Mucosa of rectum (tissue), 2 donors: ENCODE results near the gene MAP2K6.

Source experiments
- H3K27ac ChIP-seq, 2 donors: one replicate each; pipeline ENCODE4 v1.7.0; 2013; ENCODE audit warnings: inconsistent platforms in 2 of 2, low read depth in 2 of 2, low read length in 2 of 2
- H3K27me3 ChIP-seq, 2 donors: one replicate each; pipeline ENCODE4 v1.7.0; 2013; ENCODE audit warnings: low read length in 2 of 2; ENCODE audit not compliant: control insufficient read depth in 2 of 2, insufficient read depth in 2 of 2
- H3K36me3 ChIP-seq, 2 donors: one replicate each; pipeline ENCODE4 v1.7.0; 2013; ENCODE audit warnings: low read length in 2 of 2; ENCODE audit not compliant: control insufficient read depth in 2 of 2, insufficient read depth in 2 of 2
- H3K4me1 ChIP-seq, 2 donors: one replicate each; pipeline ENCODE4 v1.7.0; 2013; ENCODE audit warnings: low read length in 2 of 2, mild to moderate bottlenecking in 1 of 2; ENCODE audit not compliant: control insufficient read depth in 2 of 2, insufficient read depth in 2 of 2
- H3K4me3 ChIP-seq, 2 donors: one replicate each; pipeline ENCODE4 v1.7.0; 2013; ENCODE audit warnings: low read length in 2 of 2
- H3K9ac ChIP-seq, 2 donors: one replicate each; pipeline ENCODE4 v1.7.0; 2013; ENCODE audit warnings: low read length in 2 of 2, low read depth in 1 of 2, mild to moderate bottlenecking in 1 of 2
- H3K9me3 ChIP-seq, 2 donors: one replicate each; pipeline ENCODE4 v1.7.0; 2013; ENCODE audit warnings: low read length in 2 of 2; ENCODE audit not compliant: control insufficient read depth in 2 of 2
- donor health status: healthy.
- donor health status: Normal muscosa, but diverticular disease.

Gene MAP2K6

GRCh38 chr17:69567130-69567529, 152.6 kb downstream of the MAP2K6 start:
- Histone ChIP-seq H3K4me1 (no peaks in the 10 kb centered on the region), H3K27me3 (no peaks in the 10 kb centered on the region), H3K27ac (no peak overlapping the region), H3K36me3 (no peaks in the 10 kb centered on the region), H3K9ac (no peak overlapping the region), H3K9me3 (no peaks in the 10 kb centered on the region), H3K4me3 (no peak overlapping the region)

GRCh38 chr17:69572747-69573146, 158.2 kb downstream of the MAP2K6 start:
- H3K27me3 ChIP-seq, result no peaks in the 10 kb centered on the region
- H3K4me1 ChIP-seq, result no peaks in the 10 kb centered on the region
- no peaks in the 10 kb centered on the region for H3K36me3 ChIP-seq
- no peaks in the 10 kb centered on the region for H3K9me3 ChIP-seq
- no peak overlapping the region for H3K4me3 ChIP-seq
- no peak overlapping the region for H3K27ac ChIP-seq
- H3K9ac ChIP-seq, result no peak overlapping the region

- Histone ChIP-seq H3K4me1 (no peaks in the 10 kb centered on the region), H3K4me3 (no peak overlapping the region), H3K36me3 (no peaks in the 10 kb centered on the region), H3K9me3 (no peaks in the 10 kb centered on the region), H3K27ac (no peak overlapping the region), H3K27me3 (no peaks in the 10 kb centered on the region), H3K9ac (no peak overlapping the region)
Measured at GRCh38 chr17:69573396-69573795, 158.9 kb downstream of the MAP2K6 start.

- Histone ChIP-seq H3K27ac (no peak overlapping the region), H3K4me3 (no peak overlapping the region), H3K36me3 (no peaks in the 10 kb centered on the region), H3K9me3 (no peaks in the 10 kb centered on the region), H3K4me1 (no peaks in the 10 kb centered on the region), H3K9ac (no peak overlapping the region), H3K27me3 (no peaks in the 10 kb centered on the region)
Measured at GRCh38 chr17:69574257-69575197, 160.0 kb downstream of the MAP2K6 start.

GRCh38 chr17:69575346-69575761, 160.9 kb downstream of the MAP2K6 start:
- no peak overlapping the region for H3K9ac ChIP-seq
- H3K27me3 ChIP-seq, result peaks cover 0 to 3% of the 10 kb centered on the region in 2 donors
- H3K4me1 ChIP-seq, result no peaks in the 10 kb centered on the region
- H3K27ac ChIP-seq, result no peak overlapping the region
- no peaks in the 10 kb centered on the region for H3K36me3 ChIP-seq
- no peak overlapping the region for H3K4me3 ChIP-seq
- H3K9me3 ChIP-seq, result no peaks in the 10 kb centered on the region

- no peak overlapping the region for H3K9ac ChIP-seq
- H3K36me3 ChIP-seq, result no peaks in the 10 kb centered on the region
- H3K9me3 ChIP-seq, result no peaks in the 10 kb centered on the region
- peaks cover 0 to 3% of the 10 kb centered on the region in 2 donors for H3K27me3 ChIP-seq
- H3K4me1 ChIP-seq, result peaks cover 0 to 2% of the 10 kb centered on the region in 2 donors
- no peak overlapping the region for H3K27ac ChIP-seq
- no peak overlapping the region for H3K4me3 ChIP-seq
Measured at GRCh38 chr17:69577098-69577497, 162.6 kb downstream of the MAP2K6 start.

GRCh38 chr17:69578385-69578936, 164.0 kb downstream of the MAP2K6 start:
- Histone ChIP-seq H3K36me3 (no peaks in the 10 kb centered on the region), H3K27me3 (peaks cover 0 to 3% of the 10 kb centered on the region in 2 donors), H3K4me1 (peaks cover 0 to 2% of the 10 kb centered on the region in 2 donors), H3K9ac (no peak overlapping the region), H3K9me3 (no peaks in the 10 kb centered on the region), H3K27ac (no peak overlapping the region), H3K4me3 (no peak overlapping the region)

- Histone ChIP-seq H3K9ac (no peak overlapping the region), H3K27me3 (peaks cover 0 to 3% of the 10 kb centered on the region in 2 donors), H3K27ac (no peak overlapping the region), H3K36me3 (no peaks in the 10 kb centered on the region), H3K4me1 (peaks cover 0 to 2% of the 10 kb centered on the region in 2 donors), H3K9me3 (no peaks in the 10 kb centered on the region), H3K4me3 (no peak overlapping the region)
Measured at GRCh38 chr17:69579961-69580677, 165.6 kb downstream of the MAP2K6 start.

GRCh38 chr17:69581061-69581961, 166.8 kb downstream of the MAP2K6 start:
- H3K27me3 ChIP-seq, result peaks cover 0 to 3% of the 10 kb centered on the region in 2 donors
- peak overlapping the region in 1 of 2 donors; percentile 45 for H3K4me3 ChIP-seq
- no peaks in the 10 kb centered on the region for H3K36me3 ChIP-seq
- peaks cover 0 to 2% of the 10 kb centered on the region in 2 donors for H3K4me1 ChIP-seq
- H3K9ac ChIP-seq, result no peak overlapping the region
- no peaks in the 10 kb centered on the region for H3K9me3 ChIP-seq
- H3K27ac ChIP-seq, result no peak overlapping the region
